ENCODE results near the gene MSRB1. TPM values are rescaled to one million over a fixed set of nuclear protein-coding genes. Genes with fewer than 3 reads are reported as not detected.
"Not testable (repeated sequence)": the region's sequence is repeated elsewhere in the genome, so short reads cannot be mapped to it uniquely, and the experiment has no call there.

Gene MSRB1
- total RNA-seq, 3 donors from 2014 or later (not counting 1 experiment from before 2014, with no cell fraction given), result 10.8 to 19.9 (median 14.8) TPM

DNA sequence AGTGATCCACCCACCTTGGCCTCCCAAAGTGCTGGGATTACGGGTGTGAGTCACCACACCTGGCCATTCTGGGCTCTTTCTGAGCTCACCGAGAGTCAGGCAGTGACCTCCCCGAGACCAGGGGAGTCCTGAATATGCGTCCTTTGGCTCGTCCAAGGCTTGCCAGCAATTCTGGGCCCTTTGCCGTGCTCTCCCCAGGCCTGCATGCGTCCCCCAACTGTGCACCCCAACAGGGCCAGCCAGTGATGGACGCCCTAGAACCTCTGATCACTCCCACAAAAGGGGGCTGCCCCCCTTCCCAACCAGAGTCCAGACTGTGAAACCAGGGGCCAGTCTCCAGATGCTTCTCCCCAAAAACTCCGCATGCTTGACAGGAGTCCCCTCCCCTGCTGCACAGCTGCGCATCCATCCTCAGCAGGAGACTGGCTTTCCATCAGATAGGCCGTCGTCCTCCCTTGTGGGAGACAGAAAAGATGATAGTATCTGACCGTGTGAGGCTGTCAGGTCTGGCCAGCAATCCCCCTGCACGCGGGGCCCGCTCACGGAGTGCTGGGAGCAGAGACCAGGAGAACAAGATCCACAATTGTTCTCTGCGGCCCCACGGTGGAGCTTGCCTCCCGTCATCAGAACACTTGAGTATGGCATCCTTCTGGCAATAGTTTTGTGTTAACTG is 40.3 kb downstream of the MSRB1 start:
- H3K4me1 ChIP-seq (ENCODE audit: control insufficient read depth, insufficient read depth, low read length), result no peaks in the 10 kb centered on the region
- Mint-ChIP-seq H3K27me3 (ENCODE audit: low read depth in 2 of 2) (peaks cover 0 to 6% of the 10 kb centered on the region in 2 donors), H3K27ac (no peak overlapping the region), H3K4me3 (no peak overlapping the region), H3K36me3 (no peaks in the 10 kb centered on the region), H3K4me1 (no peaks in the 10 kb centered on the region), H3K9me3 (no peaks in the 10 kb centered on the region)
- H3K36me3 ChIP-seq (ENCODE audit: control insufficient read depth, insufficient read depth, low read length), result no peaks in the 10 kb centered on the region
- no peak for ATAC-seq
- TF ChIP-seq, protein P1, sequence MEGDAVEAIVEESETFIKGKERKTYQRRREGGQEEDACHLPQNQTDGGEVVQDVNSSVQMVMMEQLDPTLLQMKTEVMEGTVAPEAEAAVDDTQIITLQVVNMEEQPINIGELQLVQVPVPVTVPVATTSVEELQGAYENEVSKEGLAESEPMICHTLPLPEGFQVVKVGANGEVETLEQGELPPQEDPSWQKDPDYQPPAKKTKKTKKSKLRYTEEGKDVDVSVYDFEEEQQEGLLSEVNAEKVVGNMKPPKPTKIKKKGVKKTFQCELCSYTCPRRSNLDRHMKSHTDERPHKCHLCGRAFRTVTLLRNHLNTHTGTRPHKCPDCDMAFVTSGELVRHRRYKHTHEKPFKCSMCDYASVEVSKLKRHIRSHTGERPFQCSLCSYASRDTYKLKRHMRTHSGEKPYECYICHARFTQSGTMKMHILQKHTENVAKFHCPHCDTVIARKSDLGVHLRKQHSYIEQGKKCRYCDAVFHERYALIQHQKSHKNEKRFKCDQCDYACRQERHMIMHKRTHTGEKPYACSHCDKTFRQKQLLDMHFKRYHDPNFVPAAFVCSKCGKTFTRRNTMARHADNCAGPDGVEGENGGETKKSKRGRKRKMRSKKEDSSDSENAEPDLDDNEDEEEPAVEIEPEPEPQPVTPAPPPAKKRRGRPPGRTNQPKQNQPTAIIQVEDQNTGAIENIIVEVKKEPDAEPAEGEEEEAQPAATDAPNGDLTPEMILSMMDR (IDR thresholded peaks at IDR 0.05), result no peak
- H3K27ac ChIP-seq (ENCODE audit: low read length), result no peak overlapping the region
- intact Hi-C loops (cut with micrococcal nuclease), result no loop called here
- no peak for DNase-seq
- no peaks in the 10 kb centered on the region for H3K9me3 ChIP-seq (ENCODE audit: control insufficient read depth, insufficient read depth, low read length)
- no peaks in the 10 kb centered on the region for H3K27me3 ChIP-seq (ENCODE audit: control insufficient read depth, insufficient read depth, low read length)
- H3K4me3 ChIP-seq (ENCODE audit: low read length), result no peak overlapping the region
- 83% methylated on average over 20 of the region's 20 CpGs for WGBS (ENCODE audit: insufficient coverage)

DNA sequence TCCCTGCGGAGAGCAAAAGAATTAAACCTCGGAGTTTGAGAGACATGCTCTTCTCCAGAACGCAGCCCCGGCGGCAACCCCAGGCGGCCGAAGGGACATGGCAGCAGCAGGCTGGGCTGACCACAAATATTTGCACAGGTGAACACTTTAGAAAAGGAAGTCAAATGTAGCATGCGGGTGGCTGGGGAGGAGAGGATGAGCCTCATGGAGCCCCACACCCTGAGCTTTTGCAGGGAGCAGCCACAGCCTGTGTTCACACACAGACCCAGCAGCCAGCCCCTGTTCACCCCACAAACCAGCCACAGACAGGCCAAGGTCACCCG is 42.6 kb downstream of the MSRB1 start:
- H3K4me1 Mint-ChIP-seq, result no peaks in the 10 kb centered on the region
- intact Hi-C loops (cut with micrococcal nuclease), result no loop called here
- H3K27me3 Mint-ChIP-seq (ENCODE audit: low read depth in 2 of 2), result peaks cover 0 to 2% of the 10 kb centered on the region in 2 donors
- H3K36me3 Mint-ChIP-seq, result no peaks in the 10 kb centered on the region
- 63% methylated on average over 9 of the region's 9 CpGs for WGBS (ENCODE audit: insufficient coverage)
- H3K27me3 ChIP-seq (ENCODE audit: control insufficient read depth, insufficient read depth, low read length), result no peaks in the 10 kb centered on the region
- no peaks in the 10 kb centered on the region for H3K9me3 ChIP-seq (ENCODE audit: control insufficient read depth, insufficient read depth, low read length)
- H3K27ac ChIP-seq (ENCODE audit: low read length), result no peak overlapping the region
- DNase-seq (no peak), ATAC-seq (no peak)
- TF ChIP-seq, protein P1 (IDR thresholded peaks at IDR 0.05), result no peak
- H3K4me1 ChIP-seq (ENCODE audit: control insufficient read depth, insufficient read depth, low read length), result no peaks in the 10 kb centered on the region
- no peaks in the 10 kb centered on the region for H3K36me3 ChIP-seq (ENCODE audit: control insufficient read depth, insufficient read depth, low read length)
- no peak overlapping the region for H3K27ac Mint-ChIP-seq
- H3K4me3 ChIP-seq (ENCODE audit: low read length), result no peak overlapping the region
- no peaks in the 10 kb centered on the region for H3K9me3 Mint-ChIP-seq
- no peak overlapping the region for H3K4me3 Mint-ChIP-seq

DNA sequence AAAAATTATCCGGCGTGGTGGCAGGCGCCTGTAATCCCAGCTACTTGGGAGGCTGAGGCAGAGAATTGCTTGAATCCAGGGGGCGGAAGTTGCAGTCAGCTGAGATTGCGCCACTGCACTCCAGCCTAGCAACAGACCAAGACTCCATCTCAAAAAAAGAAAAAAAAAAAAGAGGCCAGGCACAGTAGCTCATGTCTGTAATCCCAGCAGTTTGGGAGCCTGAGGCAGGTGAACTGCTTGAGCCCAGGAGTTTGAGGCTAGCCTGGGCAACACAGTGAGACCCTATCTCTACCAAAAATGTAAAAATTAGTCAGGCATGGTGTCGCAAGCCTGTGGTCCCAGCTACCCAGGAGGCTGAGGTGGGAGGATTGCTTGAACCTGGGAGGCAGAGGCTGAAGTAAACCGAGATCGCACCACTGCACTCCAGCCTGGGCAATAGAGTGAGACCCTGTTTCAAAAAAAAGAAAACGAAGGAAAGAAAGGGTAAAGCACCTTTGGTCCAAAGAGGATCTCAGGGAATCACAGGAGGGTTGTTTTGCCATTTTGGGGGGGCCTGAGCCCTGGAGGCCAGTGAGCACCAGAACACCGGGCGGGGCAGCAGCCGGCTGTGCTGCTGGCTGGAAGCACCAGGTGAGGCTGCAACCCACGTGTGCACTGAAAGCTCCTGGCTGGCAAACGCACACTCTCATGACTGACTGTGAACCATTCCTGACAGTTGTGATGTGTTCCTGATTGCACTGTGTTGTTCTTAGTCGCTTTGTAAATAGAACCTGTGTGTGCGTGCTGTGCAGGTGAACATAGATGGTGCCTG is 43.2 kb downstream of the MSRB1 start:
- intact Hi-C loops (cut with micrococcal nuclease), result no loop called here
- 78% methylated on average over 16 of the region's 16 CpGs for WGBS (ENCODE audit: insufficient coverage)
- H3K36me3 ChIP-seq (ENCODE audit: control insufficient read depth, insufficient read depth, low read length), result no peaks in the 10 kb centered on the region
- no peaks in the 10 kb centered on the region for H3K27me3 ChIP-seq (ENCODE audit: control insufficient read depth, insufficient read depth, low read length)
- Mint-ChIP-seq H3K27me3 (ENCODE audit: low read depth in 2 of 2) (peaks cover 0 to 2% of the 10 kb centered on the region in 2 donors), H3K27ac (no peak overlapping the region), H3K4me3 (no peak overlapping the region), H3K36me3 (no peaks in the 10 kb centered on the region), H3K9me3 (no peaks in the 10 kb centered on the region), H3K4me1 (no peaks in the 10 kb centered on the region)
- H3K27ac ChIP-seq (ENCODE audit: low read length), result no peak overlapping the region
- DNase-seq, result no peak
- no peaks in the 10 kb centered on the region for H3K4me1 ChIP-seq (ENCODE audit: control insufficient read depth, insufficient read depth, low read length)
- ATAC-seq, result no peak
- H3K4me3 ChIP-seq (ENCODE audit: low read length), result no peak overlapping the region
- TF ChIP-seq, protein P1 (IDR thresholded peaks at IDR 0.05), result no peak
- H3K9me3 ChIP-seq (ENCODE audit: control insufficient read depth, insufficient read depth, low read length), result no peaks in the 10 kb centered on the region

DNA sequence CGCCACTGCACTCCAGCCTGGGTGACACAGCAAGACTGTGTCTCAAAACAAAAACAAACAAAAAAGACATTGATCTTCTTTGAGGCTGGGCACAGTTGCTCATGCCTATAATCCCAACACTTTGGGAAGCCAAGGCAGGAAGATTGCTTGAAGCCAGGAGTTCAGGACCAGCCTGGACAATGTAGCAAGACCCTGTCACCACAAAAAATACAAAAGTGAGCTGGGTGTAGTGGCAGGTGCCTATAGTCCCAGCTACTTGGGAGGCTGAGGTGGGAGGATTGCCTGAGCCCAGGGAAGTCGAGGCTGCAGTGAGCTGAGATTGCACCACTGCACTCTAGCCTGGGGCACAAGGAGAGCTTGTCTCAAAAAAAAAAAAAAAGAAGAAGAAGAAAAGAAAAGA is 45.3 kb downstream of the MSRB1 start:
- H3K36me3 ChIP-seq (ENCODE audit: control insufficient read depth, insufficient read depth, low read length); H3K4me3 ChIP-seq (ENCODE audit: low read length); H3K4me1 Mint-ChIP-seq; H3K4me3 Mint-ChIP-seq; H3K9me3 ChIP-seq (ENCODE audit: control insufficient read depth, insufficient read depth, low read length); H3K27ac Mint-ChIP-seq; H3K9me3 Mint-ChIP-seq; H3K27me3 Mint-ChIP-seq (ENCODE audit: low read depth in 2 of 2); ATAC-seq; H3K36me3 Mint-ChIP-seq; H3K4me1 ChIP-seq (ENCODE audit: control insufficient read depth, insufficient read depth, low read length); DNase-seq; intact Hi-C loops (cut with micrococcal nuclease); H3K27ac ChIP-seq (ENCODE audit: low read length); H3K27me3 ChIP-seq (ENCODE audit: control insufficient read depth, insufficient read depth, low read length): not testable (repeated sequence)
- WGBS (ENCODE audit: insufficient coverage), result 87% methylated on average over 2 of the region's 2 CpGs

Data from natural killer cell (primary cell).